ENCODE results near the gene CAMK1D.

GRCh38 chr10:12564173-12564572, 214.8 kb downstream of the CAMK1D start:
- TF ChIP-seq EZH2 (IDR thresholded peaks at IDR 0.05; ENCODE audit: borderline replicate concordance, low read depth, low read length, severe bottlenecking): no peak
- no peak for TF ChIP-seq CTCF (IDR thresholded peaks at IDR 0.05; ENCODE audit: borderline replicate concordance, extremely low read depth, low read length, poor library complexity, severe bottlenecking)

Data from DND-41 (cell line).